ENCODE data around the gene PEX6.

The PEX6 gene, protein sequence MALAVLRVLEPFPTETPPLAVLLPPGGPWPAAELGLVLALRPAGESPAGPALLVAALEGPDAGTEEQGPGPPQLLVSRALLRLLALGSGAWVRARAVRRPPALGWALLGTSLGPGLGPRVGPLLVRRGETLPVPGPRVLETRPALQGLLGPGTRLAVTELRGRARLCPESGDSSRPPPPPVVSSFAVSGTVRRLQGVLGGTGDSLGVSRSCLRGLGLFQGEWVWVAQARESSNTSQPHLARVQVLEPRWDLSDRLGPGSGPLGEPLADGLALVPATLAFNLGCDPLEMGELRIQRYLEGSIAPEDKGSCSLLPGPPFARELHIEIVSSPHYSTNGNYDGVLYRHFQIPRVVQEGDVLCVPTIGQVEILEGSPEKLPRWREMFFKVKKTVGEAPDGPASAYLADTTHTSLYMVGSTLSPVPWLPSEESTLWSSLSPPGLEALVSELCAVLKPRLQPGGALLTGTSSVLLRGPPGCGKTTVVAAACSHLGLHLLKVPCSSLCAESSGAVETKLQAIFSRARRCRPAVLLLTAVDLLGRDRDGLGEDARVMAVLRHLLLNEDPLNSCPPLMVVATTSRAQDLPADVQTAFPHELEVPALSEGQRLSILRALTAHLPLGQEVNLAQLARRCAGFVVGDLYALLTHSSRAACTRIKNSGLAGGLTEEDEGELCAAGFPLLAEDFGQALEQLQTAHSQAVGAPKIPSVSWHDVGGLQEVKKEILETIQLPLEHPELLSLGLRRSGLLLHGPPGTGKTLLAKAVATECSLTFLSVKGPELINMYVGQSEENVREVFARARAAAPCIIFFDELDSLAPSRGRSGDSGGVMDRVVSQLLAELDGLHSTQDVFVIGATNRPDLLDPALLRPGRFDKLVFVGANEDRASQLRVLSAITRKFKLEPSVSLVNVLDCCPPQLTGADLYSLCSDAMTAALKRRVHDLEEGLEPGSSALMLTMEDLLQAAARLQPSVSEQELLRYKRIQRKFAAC

DNA sequence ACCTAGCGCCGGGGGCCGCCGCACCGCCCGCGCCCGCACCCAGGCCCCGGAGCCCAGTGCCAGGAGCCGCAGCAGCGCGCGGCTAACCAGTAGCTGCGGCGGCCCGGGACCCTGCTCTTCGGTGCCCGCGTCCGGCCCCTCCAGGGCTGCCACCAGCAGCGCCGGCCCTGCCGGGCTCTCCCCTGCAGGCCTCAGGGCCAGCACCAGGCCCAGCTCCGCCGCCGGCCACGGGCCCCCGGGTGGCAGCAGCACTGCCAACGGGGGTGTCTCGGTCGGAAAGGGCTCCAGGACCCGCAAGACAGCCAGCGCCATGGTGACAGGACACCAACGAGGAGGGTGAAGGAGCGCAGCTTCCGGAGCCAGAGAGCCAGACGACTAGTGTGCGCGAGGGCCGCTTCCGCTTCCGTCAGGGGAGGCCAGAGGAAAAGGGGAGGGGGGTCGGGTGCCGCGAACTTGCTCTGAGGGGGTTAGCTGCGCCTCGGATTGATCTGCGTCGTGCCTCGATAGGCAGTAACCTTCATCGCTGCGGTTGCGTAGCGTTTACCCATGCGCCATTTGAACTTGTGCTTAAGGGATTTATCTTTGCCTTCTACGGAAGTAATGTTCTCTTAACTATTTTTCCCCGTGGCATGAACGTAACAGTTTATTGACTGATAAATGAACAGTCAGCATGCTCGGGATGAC, at the start of gene PEX6:
Gene PEX6, minus strand, starts transcription at position 343 of the 684 bp plus-strand sequence. Its CDS starts 31 bp downstream, at position 312.
- no peak for FAIRE-seq

DNA sequence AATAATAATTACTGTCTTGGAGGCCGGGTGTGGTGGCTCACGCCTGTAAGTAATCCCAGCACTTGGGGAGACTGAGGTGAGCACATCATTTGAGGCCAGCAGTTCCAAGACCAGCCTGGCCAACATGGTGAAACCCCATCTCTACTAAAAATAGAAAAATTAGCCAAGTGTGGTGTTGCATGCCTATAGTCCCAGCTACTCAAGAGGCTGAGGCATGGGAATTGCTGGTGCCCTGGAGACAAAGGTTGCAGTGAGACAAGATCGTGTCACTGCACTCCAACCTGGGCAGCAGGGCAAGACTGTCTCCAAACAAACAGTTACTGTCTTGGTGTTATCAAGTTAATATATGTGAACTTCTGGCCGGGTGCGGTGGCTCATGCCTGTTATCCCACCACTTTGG, 47.4 kb upstream of the PEX6 start:
- FAIRE-seq, result no peak

DNA sequence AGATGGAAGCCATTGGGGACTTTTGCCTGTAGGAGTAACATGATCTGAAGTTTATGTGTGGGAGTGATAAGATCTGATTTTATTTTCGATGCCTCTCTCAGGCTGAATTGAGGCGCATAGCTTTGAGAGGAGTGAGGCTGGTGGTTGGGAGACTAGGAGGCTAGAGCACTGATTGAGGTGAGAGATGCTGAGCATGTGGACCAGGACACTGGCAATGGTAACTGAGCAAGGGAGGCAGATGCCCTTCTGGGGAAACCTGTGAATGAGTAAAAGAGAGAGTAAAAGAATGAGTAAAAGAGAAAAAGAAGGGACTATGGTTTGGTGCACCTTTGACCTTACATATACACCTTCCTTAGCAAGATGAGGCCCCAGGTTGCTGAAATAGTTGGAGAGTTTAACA, 45.5 kb upstream of the PEX6 start:
- FAIRE-seq, result no peak

DNA sequence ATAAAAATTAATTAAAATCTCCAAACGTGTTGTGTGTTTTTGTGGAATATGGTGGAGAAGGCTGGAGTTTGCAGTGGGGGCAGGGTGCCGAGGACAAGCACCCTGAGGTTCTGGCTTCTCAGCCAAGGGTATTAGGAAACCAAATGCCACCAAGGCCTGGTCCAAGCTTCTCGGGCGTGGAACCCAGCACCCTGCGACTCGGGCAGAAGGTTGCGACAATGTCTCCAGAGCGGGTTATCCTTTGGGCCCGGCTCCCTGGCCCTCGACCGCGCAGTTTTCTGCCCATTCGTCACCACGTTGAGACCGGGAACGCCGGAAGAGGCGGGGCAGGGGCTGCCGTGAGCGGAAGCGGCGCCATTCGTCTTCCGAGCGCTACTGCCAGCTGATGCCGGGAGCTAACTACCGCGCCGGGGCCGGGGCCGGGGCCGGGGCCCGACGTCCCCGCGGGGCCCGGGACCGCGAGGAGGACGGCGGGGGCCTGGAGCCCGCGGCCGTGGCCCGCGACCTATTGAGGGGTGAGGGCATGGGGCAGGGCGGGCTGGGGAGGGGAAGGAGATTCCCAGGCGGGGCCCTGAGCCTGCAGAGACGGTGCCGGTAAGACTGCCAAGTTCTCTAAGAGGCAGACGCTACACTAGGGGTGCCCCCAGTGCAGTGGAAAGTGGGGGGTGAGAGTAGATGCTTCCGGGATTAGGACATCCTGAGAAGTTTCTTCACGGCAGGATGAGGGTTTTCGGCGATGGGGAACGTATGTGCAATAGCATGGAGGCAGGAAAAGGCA, 42.5 kb upstream of the PEX6 start, which contains the start of gene RRP36:
Gene RRP36, plus strand, starts transcription at position 354 of the 778 bp plus-strand sequence. Its CDS starts 32 bp downstream, at position 386.
- no peak for FAIRE-seq

DNA sequence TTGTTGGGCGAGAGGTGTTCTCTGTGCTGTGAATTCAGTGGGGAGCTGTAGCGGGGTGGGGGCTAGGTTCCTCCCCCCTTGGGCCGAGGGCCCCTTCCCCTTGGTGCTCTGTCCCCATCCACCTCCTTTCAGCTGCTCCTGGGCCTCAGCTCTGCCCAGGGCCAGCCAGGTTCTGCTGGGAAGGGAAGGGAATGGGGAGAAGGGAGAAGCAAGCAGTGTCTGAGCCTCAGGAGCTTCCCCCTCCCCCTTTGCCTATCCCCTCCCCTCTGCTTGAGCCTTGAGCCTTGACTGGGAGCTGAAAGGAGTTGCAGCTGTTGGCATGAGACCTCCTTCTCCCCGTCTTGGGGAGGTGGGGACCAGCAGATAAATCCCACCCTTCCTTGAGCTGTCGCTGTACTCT, 41.9 kb upstream of the PEX6 start:
- FAIRE-seq, result no peak

DNA sequence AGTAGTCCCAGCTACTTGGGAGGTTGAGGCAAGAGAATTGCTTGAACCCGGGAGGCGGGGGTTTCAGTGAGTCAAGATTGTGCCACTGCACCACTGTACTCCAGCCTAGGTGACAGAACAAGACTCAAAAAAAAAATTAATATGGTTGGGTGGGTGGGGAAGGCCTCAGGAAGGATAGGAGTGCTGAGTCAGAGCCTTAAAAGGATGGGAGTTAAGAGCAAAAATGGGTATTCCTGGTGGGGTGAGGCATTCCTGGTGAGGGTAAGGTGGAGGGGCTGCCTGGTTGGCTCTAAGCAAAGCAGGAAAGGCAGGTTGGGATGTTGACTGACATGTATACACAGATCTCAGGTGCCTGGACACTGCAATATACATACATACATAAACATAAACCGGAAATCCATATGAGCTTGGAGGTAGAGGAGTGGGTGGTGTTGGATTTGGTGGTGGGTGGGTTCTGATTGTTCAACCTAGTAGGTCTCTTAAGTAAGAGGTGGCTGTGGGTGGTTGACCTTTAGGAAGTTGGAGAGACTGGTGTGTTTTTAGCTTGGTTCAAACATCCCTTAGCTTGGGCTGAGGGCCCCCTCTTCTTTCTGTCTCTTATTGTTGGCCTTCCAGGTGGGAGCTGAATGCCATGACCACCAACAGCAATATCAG, 41.2 kb upstream of the PEX6 start:
- FAIRE-seq, result no peak

DNA sequence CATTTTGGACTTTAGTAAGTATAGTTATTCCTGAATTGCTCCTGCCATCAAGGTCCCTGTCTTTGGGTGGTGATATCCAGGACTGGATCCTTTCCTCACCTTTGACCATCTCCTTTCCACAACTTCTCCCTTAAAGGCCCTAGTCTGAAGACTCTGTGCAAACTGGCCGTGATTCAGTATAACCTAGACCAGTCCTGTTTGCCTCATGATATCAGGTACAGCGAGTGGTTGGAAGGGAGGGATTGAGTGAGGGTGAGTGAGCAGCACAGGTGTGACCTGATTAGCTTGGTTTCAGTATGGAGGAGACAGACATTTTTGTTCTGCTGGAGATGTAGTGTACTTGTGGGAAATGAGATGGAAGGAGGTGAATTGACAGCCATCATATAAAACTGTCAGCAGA, 40.2 kb upstream of the PEX6 start:
- FAIRE-seq, result no peak

DNA sequence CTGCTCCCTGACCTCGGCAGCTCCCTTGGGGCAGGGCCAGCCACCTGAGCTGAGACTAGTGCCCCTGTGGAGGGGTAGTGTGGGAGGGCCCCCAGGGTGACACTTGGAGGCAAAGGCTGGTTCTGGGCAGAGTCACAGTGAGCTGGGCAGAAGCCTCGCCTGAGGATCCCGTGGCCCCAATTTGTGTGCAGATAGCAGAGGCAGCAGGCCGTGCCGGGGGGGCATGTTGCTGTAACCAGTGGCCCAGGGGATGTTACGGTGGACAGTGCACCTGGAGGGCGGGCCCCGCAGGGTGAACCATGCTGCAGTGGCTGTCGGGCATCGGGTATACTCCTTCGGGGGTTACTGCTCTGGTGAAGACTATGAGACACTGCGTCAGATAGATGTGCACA, 38.0 kb upstream of the PEX6 start:
- FAIRE-seq, result no peak

DNA sequence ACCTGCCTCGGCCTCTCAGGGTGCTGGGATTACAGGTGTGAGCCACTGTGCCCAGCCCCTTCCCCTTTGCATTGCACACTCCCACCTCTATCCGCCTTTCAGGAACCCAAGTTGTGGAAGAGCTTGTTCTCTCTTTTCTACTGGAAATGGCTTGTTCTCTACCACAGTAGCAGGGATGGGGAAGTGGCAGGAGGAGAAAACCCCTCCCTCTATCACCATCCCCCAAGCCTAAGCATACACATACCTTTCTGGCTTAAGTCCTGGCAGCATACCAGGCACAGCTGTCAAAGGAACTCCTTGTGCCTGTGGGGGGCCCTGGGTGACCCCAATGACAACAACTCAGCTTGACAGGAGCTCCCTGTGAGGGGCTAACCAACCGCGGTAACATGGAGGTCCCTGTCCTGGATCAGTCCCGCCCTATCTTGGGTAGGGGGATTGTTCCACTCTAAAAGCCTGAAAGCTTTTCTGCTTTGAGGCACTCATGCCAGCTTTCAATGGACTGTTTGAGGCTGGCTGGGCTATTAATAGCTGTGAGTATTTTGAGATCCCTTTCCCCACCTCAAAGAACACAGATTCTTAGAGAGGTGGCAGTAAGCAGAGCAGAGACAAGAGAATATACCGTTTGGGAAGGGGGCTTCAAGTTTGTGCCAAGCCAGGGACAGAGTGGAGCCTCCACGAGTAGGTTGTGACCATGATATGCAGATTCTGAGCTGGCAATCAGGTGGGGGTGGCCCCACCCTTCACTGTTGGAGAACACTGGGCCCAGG, 37.4 kb upstream of the PEX6 start:
- FAIRE-seq, result no peak

DNA sequence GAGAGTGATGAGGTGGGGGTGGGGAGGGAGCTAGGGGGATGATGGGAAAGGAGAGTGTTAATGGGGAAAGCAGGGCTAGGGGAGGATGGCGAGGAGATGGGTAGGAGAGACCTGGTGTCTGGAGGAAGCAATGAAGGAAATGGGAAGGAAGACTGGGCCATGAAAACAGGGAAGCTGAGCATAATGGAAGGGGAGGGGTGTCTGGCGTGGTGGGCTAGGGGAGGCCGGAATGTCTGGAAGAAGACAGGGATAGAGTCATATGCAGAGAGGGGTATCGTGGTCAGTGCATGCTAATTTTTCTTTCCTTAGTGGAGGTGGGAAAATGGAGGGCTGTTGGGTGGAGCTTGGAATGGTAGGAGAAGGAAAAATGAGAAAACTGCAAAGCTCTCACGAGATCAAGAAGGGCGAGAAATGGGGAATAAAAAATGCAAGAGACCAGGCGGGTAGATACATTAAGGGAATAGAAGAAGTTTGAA, 35.5 kb upstream of the PEX6 start:
- FAIRE-seq, result no peak

DNA sequence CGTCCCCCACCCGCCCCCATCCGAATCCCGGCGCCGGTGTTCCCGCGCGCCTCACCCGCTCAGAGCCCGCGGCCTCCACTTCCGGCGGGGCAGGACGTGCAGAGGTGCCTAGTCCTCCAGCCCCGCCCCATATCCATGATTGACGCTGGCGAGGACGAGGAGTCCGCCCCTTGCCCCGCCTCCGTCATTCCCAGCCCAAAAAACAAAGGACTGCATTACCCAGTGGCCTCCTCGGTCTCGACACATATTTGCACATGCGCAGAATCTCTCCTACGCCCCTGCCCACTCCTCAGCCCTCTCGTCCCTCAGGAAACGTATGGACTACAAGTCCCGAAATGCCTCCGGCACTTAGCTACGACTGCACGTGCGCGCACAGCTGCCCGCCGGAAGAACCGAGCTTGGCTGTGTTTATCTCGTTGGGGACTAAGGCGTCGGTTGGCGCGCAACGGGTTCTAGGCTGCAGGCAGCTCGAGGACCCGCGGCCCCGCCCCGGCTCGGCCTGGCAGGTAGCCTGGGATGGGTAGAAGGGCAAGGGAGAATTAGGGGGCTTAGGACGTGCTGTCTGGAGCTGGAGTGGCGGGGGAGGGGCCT, 35.0 kb upstream of the PEX6 start, which contains the start of the genes KLHDC3 and MEA1:
Gene KLHDC3, plus strand, starts transcription at position 407 of the 591 bp plus-strand sequence. CDS start 2,944 bp downstream, outside the sequence.
Gene MEA1, minus strand, starts transcription at position 104 of the 591 bp plus-strand sequence. CDS start 133 bp downstream, outside the sequence.
- peak; percentile 96 for FAIRE-seq

DNA sequence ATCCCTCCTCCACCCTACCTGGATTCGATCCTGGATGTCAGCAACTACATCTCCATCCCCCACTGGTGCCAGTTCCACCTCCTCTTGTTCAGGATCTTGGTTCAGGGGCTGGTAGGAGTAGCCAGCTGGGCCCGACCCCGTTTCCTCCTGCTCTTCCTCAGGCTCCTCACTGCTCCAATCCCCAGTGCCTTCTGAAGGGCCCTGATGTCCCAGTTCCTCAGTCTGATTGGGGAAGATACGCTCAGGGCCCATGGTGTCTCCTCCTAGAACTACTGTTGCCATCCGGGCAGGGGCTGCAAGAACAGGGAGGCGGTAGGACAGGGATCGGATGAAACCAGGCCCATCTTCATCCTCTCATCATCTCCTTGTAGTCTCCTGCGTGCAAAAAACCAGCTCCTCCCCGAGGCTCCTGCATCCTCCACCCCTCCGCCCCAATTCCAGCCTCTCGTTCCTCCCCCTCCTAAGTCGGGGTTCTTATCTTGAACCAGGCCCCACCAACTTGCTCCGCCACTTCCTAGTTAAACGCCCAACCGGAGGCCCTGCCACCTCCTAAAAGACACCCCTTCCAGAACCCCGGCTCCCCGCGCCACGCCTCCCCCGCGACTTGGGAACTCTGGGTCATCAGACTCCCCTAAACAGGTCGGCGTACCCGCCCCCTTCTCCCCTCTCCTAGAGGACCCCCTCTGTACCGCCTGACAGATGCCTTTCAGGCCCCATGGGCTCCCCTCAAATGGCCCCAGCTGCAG, 34.3 kb upstream of the PEX6 start:
- FAIRE-seq, result no peak

DNA sequence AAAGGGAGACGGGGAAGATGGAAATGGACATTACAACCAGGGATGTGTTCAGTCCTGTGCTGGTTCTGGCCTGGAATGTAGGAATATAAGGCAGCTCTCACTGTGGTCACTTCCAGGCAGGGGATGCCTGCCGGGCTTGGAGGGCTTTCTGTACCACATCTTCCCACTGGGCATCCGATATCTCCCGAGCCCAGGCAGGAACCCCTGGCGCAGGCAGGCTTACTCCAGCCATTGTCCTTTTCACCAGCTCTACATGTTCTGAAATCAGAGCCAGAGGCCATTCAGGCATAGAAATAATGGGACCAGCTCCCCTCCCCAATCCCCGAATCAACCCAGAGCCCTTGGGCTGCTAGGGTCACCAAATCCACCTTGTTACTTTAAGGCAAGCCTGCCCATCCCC, 33.4 kb upstream of the PEX6 start:
- FAIRE-seq, result no peak

DNA sequence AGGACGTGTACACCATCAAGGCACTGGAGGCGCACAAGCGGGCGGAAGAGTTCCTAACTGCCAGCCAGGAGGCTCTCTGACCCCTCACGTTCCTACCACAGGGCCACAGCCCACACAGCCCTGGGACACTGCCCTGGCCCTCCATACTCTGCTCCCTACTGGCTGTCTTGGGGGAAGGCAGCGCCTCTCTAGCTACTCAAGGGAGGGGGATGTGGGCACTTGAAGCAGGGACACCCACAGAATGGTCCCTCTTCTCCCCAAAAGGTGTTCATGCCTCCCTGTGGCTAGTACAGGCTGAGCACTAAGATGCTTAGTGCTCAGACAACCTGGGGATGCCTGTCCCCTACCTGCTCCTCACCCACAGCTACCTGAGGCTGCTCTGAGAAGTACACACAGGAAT, 32.2 kb upstream of the PEX6 start:
- no peak for FAIRE-seq

DNA sequence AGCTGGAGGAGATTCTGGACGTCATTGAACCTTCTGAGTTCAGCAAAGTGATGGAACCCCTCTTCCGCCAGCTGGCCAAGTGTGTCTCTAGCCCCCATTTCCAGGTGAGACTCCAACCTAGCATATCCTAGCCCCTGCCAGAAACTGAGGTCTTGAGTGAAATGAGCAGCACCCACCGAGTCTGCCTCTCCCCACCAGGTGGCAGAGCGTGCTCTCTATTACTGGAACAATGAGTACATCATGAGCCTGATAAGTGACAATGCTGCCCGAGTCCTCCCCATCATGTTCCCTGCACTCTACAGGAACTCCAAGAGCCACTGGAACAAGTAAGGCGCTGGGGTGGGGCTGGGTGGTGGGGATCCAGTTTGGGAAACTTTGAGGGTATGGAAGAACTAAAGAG, 30.1 kb upstream of the PEX6 start:
- no peak for FAIRE-seq

DNA sequence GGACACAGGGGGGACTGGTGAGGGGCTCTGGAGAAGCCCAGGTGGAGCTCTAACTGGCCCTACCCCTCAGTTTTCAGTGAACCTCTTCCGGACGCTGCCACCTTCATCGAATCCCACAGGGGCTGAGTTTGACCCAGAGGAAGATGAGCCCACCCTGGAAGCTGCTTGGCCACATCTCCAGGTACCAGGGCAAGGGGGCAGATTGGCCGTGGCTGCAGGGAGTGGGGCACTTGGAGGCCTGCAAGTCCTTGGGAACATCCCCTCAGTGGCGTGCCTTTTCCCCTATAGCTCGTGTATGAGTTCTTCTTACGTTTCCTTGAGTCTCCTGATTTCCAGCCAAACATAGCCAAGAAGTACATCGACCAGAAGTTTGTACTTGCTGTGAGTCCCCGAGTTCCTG, 28.1 kb upstream of the PEX6 start:
- no peak for FAIRE-seq

DNA sequence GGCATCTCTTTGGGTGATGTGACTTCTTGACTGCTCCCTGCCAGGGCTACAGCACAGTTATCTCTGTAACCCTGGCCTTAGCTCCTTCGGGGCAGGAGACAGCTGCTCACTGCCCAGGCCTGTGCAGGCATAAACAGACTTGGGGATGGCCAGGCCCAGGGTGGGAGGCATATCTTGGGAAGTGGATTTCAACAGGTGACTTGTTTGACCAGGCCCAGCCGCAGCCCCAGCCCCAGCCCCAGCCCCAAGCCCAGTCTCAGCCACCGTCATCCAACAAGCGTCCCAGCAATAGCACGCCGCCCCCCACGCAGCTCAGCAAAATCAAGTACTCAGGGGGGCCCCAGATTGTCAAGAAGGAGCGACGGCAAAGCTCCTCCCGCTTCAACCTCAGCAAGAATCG, 27.3 kb upstream of the PEX6 start:
- no peak for FAIRE-seq

DNA sequence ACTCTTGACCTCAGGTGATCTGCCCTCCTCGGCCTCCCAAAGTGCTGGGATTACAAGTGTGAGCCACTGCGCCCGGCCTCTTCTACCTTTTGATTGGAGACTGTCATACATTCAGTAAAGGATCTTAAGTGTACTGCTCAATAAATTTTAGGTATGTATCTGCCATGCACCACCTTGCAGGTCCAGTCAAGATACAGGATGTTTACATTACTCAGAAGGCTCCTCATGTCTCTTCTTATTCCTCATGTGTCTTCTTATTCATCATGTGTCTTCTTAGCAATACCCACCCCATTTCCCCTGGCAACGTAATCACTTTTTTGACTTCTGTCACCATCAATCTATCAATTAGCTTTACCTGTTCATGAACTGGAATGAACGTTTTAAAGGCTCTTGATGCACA, 26.9 kb upstream of the PEX6 start:
- FAIRE-seq, result no peak

DNA sequence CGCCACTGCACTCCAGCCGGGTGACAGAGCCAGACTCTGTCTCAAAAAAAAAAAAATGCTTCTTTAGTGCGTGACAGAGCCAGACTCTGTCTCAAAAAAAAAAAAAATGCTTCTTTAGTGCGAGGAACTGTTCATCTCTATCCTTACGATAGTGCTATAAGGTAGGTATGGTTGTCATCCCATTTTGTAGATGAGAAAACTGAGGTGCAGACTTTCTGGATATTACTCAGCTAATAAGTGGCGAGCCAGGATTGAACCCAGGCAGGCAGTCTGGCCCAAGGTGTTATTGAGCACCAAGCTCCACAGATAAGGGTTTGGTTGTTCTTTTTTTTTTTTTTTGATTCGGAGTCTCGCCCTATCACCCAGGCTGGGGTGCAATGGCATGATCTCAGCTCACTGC, 22.9 kb upstream of the PEX6 start:
- no peak for FAIRE-seq
